Stimulated activated CD8-positive, alpha-beta memory T cell treated with anti-CD3 and anti-CD28 coated beads, Interleukin-12 subunit alpha, Interleukin-12 subunit beta, amount 100 ng/mL, for 4 hours (primary cell): Measurements from ENCODE around the gene MROH2A.

ENCODE experiments used
- DNase-seq: peaks from one replicate; pipeline ENCODE4 v3.0.0-alpha.2; 2020; ENCODE audit warnings: low read depth

Gene MROH2A

DNA sequence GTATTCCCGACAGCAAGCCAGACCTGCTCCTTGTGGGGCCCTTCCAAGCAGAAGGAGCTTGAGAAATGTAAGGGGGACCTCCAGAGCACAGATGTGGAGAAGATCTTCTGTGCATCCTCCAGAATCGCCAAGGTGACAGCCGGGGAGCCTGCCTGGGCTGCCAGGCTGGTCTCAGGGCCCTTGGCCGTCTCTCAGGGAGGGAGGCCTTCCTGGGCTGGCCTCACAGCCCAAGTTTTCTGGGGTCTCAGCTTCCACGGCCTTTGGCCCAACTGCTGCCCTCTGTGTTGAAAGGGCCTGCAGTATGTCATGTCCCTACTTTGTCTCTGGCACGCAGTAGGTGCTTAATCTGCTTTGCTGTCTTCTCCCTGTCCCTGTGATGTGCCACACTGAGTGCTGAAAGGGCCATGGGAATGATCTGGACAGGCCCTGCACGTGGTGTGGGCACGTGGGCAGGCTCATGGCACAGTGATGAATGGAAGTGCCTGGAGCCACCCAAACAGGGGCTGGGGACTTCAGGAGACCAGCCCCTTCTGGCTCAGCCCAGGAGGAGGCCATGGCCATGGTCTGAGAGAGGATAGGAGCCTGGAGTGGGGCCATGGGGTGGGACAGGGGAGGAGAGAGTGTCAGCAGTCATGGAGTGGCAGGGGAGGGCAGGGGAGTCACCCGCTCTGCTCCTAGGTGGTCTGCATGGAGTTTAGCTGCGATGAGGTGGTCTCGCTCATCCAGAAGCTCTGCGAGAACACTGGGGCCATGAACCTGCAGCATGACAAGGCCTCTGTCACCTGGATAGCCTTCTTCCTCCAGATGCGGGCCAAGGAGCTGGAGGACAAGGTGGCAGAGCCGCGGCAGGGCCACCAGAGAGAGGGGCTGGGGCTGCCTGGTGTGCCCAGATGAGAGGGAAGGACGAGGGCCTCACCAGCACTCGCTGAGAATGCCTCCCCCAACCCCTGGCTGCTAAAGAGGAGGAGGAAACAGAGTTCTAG, 40.8 kb downstream of the MROH2A start:
- DNase-seq: no peak

DNA sequence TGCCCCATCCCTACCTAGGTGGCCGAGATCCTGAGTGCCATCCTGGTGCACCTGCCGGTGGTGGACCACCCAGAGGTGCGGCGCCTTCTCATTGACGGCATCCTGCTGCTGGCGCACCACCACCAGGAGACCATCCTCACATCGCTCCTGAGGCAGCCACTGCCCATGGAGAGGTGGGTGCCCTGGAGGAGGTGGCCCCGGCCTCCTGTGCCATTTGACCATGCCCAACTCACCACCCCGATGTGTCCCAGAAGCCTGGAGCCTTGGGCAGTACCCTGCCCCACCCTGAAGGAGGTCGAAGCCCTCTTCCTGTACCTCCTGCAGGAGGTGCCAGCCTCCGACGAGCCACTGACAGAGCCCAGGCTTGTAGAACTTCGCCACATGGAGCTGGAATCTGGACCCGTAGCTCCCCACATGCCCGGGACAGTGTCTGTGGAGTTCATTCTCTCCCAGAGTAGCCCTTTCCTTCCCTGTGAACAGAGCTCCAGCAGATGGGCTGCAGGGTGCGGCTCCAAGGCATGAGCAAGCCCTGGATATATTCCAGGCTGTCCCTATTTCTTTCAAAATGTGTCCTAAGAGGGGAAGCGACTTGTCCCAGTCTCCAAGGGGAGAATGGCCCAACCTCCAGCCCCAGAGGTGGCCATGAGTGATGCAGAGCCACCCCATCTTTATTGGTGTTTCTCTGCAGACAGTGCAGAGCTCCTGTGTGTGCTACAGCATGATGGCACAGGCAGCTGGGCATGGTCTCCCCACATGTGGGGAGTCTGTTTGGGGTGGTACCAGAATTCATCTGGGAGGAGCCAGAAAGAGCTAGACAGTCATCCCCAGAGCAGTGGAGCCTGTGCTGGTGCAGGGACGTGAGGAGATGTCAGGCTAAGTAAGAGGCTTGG, 42.0 kb downstream of the MROH2A start:
- DNase-seq: no peak

DNA sequence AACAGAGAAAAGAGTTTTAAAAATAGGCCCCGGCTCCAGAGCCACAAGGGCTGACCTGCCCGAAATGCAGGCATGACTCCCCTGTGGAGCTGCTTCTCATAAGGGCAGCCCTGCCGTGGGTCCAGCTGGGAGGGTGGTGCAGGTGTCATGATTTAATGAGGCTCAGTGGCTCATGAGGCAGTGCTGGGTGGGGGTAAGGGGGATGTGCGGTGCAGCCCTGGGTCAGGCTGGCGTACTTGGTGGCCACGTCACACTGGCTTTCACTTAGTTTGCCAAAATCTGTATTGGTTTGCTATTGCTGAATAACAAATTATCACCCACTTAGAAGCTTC, 42.6 kb downstream of the MROH2A start:
- DNase-seq: no peak

DNA sequence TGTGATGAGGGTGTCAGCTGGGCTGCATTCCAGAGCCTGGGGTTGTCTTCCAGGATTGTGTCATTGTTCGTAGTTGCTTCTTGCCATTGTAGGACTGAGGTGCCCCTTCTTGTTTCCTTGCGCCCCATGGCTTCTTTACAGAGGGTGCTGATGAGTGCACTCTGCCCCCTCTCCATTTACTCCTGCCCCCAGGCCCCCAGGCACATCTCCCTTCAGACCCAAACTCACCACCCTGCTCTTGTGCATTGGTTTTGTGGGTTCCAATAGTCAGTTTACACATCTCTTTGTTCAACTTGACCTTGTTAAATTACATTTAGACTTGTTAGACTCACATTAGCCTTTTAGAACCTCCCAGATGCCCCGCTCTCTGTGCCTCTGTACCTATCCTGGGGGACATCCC, 43.1 kb downstream of the MROH2A start:
- no peak for DNase-seq

DNA sequence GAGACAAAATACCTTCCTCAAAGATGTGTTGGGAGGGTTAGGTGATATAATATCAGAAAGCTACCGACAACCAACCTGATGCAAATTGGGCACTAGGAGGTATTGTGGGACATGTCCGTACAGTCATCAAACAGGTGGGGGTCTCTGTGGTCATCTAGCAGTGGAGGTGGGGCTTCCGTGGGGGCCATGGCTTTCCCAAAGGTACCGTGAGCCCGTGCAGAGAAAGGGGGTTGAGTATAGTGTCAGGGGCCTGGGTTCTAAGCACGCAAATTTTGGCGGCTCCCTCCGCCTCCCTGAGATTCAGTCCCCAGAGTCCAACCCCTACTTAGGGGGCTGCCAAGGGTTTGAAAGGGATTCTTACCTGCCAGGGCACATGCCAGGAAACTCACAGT, 43.6 kb downstream of the MROH2A start:
- DNase-seq: no peak

DNA sequence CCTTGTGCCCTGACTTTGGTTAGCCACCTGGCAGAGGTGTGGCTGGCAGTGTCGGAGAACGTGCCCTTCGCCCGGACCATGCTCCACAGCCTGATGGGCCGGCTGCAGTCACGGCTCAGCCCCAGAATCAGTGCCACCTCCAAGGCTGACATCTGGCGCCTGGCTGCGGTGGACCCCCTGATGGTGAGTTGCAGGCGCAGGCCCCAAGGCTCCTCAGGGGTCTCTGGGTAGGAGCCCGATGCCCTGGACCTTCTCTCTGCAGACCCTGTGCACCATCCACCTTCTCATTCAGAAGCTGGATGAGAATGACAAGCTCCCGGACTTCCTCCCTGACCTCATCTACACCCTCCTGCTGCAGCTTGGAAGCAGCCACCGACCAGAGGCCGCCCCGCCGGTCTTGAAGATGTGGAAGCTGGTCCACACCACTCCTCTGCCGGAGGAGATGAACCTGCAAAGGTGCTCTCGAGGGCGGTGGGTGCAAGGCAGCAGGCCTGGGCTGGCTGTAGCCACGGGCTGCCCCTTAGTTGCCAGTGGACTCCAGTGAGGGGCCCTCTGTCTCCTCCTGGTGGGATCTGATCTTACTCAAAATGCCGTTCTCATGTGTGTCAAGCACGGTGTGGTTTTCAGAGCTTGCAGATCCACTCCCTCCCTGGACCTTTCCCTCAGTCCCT, 44.1 kb downstream of the MROH2A start:
- no peak for DNase-seq

DNA sequence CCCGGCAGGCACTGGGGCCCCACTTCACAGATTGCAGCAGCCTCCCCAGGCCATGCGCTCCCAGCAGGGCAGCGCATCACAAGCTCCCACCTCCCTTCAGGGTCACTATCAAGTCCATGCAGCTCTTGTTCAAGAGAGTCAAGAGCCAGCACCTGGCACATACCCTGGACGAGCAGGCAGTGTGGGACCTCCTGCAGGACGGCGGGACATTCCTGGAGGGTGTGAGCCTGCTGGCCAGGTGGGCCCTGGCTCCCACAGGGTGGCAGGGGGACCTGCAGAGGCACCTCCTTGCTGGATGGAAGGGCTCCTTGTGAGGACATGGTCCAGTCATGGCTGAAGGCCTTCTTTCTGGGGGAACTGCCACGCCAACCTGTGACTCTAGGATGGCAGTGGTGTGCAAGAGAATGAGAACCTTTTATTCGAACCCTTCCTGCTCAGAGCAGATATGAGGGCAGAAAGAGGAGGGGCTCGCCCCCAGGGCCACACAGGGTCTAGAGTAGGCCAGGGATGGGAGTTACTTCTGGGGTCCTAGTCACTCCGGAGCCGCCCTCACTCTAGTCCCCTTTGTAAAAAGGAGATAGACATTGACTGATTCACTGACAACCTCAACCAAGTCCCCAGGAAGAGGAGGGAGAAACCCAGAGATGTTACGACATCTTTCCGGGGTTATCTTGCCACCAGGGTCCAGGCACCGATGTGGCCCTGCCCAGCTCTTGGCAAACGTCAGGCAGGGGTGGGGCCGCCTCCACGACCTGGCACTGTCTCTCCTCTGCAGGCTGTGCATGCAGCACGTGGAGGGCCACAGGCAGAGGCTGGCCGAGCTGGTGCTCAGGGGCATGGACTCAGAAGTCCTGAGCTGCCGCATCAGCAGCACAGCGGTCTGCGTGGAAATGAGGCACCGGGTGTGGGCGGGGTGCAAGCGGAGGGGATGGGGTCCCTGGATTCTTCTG, 44.9 kb downstream of the MROH2A start:
- no peak for DNase-seq

DNA sequence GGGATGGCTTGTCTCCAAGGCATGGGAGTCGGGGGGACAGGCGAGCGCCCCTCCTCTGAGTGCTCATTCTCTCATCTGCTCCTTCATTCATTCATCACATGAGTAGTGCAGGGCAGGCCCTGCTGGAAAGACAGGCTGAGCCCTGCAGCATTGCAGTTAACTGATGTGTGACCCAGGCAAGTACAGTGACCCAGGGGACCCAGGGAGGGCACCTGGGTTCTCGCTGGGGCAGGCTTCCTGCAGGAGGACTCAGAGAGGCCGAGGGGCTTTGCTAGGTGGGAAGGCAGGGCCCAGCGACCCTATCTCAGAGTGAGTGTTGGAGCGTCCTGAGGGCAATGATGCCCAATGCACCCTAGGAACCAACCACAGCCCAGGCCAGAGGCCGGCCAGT, 45.6 kb downstream of the MROH2A start:
- no peak for DNase-seq

DNA sequence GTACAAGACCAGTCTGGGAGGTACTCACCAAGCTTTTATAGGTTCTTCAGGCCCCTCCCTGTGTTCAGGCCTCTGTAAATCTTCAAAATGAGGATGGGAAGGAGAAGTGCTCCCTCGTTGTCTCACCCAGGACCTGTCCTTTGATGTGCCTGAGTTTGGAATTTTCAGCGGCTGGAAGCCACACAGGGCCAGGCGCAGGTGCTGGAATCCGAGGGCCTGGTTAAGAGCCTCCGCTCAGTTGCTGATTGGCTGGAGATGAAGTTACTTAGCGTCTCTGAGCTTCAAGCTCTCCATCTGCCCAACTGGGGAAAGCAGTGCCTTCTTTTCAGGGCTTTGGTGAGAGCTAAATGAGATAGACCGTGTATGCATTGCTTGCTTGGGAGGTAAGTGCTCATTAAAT, 46.2 kb downstream of the MROH2A start:
- DNase-seq: no peak

DNA sequence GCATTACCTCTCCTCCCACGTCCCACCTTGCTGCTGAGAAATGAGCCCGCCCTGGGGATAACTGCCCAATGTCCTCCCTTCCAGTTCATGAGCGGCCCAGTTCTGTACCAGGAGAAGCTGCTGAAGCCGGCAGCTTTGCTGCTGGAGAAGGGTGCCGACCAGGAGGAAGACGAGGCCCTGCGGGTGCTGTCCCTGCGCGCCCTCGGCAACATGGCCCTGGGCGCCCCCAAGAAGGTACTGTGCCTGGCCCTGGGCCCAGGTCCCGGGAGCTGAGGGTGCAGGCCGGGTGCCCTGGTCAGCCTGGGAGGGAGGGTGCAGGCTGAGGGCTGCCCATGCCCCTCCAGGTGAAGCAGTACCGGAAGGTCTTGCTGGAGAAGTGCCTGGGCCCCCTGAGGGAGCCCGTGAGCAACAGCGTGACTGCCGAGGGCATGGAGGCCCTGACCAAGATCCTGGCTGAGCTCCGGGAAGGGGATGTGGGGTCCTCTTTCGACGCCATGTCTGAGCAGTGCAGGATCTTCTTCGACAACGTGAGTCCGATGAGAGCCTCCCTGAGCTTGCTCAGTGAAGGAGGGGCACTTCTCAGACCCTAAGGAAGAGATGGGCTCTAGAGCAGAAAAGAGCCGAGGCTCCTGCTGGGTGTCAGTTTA, 50.5 kb downstream of the MROH2A start:
- no peak for DNase-seq

DNA sequence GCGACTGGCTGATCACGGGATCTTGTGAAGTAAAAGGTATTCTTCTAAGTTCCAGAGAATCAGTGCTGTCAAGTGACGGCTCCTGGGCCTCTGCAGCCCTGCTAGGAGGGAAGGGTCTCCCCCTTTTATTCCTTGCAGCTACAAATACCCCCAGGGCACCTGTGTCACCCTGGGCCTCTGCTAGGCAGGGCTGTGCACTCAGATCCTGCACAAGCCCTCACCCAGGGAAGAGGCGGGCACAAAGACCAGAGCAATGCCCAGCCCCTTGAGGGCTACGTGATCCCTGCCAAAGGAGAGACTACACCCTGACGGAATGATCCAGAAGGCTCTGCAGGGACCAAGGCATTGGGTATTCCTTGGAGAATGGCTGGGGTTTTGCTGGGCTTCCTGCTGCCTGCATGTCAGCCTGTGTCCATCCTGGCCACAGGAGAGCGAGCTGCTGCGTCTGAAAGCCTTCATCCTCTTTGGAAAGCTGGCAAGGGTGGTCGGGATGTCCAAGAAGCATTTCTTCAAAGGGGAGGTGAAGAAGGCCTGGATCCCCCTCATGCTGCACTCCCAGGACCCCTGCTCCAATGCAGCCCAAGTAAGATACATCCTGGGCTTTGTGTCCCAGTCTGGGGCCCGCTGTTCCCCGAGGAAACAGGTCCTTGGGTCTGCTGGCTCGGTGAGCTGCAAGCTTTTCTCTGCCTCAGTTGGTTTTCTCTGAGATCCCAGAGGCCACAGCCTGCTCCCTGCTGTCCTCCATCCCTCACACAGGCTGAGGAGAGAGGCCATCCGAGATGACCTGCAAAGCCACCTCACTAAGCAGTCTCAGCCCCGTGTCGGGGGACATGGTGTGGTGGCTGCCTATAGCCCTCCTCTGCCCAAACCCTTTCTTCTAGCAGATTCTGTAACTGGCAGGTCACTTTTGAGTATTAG, 51.3 kb downstream of the MROH2A start:
- DNase-seq: no peak

DNA sequence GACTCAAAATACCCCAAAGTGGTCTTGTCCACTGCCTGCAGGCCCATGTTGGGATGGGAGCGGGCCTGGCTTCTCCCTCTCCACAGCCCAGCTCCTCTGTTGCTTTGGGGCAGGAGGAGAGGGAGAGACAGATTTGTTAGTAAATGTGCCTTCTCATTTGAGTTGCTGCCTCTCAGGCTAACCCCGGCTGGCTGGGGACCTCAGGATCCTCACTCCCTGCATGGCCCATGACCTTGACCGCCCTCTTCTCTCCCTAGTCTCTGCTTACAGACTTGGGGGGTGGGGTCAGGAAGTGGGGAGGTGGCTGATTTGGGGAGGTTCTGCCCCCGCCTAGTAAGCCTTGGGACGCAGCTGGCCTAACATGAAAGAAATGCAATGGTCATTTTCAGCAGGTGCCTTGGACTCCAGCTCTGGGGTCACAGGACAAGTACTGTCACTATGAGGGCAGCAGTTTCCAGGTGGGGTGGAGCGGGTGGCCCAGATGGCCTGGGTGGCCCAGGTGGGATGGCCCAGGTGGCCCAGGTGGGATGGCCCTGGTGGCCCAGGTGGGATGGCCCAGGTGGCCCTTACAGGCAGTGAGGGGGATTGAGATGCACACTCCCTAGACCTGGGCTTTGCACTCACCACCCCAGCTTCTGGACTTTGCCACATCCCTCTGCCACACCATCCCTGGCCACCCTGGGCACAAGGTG, 52.1 kb downstream of the MROH2A start:
- no peak for DNase-seq

DNA sequence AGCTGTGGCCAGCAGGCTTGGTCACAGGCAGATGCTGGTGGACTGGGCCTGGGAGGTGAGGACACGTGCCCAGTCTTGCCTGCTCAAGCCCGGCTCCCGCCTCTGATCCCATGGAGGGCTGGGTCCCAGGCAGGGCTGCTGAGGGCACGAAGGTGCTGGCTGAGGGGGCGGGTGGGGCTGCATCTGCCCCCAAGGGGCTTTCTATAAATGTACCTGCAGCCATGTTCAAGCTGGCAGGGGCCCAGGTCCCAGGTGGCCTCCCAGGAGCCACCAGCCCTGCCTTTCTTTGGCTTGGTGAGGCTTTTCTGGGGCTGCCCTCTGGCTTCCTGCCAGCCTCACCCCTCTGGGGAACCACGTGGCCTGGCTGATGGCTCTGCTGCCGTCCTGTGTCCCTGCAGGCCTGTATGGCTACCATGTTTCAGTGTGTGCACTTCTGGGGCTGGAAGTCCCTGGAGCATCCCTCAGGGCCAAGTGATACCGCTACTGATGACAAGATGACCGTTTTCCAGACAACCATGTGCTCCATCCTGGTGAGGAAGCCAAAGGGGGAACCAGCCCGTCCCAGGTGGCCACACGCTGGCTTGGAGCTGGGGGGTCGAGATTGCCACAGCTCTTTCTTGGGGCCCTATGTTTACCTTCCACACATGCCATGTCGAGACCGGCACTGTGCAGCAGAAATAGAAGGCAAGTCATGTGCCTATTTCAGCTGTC, 53.0 kb downstream of the MROH2A start:
- DNase-seq: no peak

DNA sequence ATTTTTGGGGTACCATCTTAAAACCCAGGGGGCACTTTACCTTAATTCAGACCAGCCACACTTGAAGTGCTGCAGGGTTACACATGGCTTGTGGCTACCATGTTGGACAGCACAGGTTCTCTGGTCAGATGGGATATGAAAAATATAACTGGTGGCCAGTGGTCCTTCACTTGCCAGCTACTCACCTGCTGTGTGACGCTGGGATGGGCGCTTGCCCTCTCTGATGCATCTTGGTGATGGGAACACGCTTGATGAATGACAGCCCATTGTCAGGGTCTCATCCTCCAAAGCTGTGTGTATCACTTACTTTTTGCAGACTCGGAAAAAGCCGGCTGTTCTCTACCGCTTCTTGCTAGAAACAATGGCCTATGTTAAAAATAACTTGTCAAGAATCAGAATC, 53.7 kb downstream of the MROH2A start:
- no peak for DNase-seq

DNA sequence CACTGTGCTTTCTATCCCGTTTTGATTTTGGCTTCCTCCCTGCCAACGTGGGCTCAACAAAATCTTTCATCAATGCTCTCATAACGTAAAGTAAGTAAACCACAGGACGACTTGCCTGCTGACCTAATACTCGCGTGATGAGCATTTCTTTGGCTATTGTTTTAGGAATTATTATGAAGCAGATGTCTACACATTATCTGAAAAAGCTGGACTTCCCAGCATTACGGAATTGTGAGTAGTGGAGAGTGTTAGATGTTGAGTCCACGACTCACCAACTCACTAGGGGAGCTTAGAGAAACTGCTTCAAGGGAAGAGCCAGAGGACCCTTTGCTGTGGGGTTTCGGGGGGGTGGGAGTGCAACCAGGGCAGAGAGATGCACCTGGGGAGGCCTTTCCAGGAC, 54.3 kb downstream of the MROH2A start:
- DNase-seq: no peak

DNA sequence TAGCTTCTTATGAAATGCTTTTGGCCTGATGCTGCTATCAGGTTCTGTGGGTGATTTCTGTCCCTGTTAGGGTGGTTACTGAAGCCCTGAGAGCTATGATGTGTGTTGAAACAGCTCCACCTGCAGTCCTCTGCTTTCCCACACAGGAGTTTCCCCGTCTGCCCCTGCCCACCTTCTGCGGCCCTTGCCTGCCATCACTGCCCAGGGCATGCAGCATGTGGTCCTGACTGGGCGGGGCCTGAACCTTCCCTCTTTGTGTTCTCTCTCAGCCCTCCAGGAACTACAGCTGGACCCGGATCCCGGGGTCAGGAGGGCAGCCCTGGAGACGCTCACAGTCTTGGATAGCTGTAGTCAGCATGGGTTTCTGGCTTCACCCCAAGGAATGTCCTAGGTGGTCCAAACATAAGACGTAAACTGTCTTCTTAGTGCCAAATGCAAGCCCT, 54.8 kb downstream of the MROH2A start:
- no peak for DNase-seq

DNA sequence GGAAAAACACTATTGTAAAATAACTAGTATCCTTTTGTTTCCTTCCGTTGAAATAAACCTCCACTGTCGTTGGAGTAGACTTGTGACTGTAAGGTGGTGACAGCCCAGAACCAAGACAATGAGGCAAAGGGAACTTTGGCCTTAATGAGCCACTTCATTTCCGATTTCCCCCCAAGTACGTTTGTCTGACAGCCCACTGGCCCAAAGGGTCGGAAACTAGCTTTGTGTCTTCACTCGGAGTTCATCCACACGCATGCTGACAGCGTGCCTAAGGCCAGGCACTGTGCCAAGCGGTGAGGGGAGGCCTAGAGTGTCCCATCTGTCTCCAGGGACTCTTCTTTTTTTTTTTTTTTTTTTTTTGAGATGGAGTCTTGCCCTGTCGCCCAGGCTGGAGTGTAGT, 55.2 kb downstream of the MROH2A start:
- no peak for DNase-seq
